ENCODE results near the gene RALGAPB.

The RALGAPB gene

DNA sequence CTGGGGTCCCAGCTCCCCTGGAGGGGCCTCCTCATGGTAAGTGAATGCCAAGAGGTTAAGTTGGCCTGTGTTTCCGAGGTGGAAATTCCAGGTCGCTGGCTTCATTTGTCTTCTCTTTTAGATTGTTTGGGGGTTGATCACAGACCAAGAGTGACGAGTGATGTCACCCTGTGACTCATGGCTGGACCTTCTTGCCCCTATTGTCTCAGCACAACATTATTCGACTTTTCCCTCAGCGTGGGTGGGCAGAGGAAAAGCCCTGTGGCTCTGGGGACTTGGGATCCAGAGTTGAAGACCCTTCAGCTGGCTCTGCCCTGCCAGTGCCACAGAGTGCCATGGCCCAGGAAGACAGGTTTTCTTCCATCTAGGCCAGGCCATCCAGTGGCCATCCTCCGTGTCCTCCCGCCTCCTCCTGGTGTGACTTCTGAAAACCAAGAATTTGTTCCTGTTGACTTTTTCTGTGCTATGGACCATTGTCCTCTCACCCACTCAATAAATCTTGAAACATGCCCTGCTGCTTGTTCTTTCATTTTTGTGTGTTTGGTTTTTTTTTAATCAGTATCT, 22.1 kb upstream of the RALGAPB start:
- no peaks in the 10 kb centered on the region for H3K9me3 ChIP-seq (ENCODE audit: insufficient read depth, low read length, severe bottlenecking)
- no peak overlapping the region for H2AFZ ChIP-seq (ENCODE audit: low read depth, low read length)
- ATAC-seq (ENCODE audit: insufficient read depth, low read depth) (no peak), DNase-seq (no peak)
- peaks cover 27% of the 10 kb centered on the region for H3K4me1 ChIP-seq (ENCODE audit: insufficient read depth, low read length)
- H3K36me3 ChIP-seq (ENCODE audit: insufficient read depth, low read length), result peaks cover 20% of the 10 kb centered on the region
- H3K4me2 ChIP-seq (ENCODE audit: insufficient read depth, low read length), result no peak overlapping the region
- TF ChIP-seq, protein P1, sequence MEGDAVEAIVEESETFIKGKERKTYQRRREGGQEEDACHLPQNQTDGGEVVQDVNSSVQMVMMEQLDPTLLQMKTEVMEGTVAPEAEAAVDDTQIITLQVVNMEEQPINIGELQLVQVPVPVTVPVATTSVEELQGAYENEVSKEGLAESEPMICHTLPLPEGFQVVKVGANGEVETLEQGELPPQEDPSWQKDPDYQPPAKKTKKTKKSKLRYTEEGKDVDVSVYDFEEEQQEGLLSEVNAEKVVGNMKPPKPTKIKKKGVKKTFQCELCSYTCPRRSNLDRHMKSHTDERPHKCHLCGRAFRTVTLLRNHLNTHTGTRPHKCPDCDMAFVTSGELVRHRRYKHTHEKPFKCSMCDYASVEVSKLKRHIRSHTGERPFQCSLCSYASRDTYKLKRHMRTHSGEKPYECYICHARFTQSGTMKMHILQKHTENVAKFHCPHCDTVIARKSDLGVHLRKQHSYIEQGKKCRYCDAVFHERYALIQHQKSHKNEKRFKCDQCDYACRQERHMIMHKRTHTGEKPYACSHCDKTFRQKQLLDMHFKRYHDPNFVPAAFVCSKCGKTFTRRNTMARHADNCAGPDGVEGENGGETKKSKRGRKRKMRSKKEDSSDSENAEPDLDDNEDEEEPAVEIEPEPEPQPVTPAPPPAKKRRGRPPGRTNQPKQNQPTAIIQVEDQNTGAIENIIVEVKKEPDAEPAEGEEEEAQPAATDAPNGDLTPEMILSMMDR (IDR thresholded peaks at IDR 0.05; ENCODE audit: borderline replicate concordance, extremely low read depth, low read length, poor library complexity, severe bottlenecking), result no peak
- TF ChIP-seq EZH2 (IDR thresholded peaks at IDR 0.05; ENCODE audit: borderline replicate concordance, low read depth, low read length, severe bottlenecking), result no peak
- no peaks in the 10 kb centered on the region for H4K20me1 ChIP-seq (ENCODE audit: insufficient read depth, low read length)
- no peak overlapping the region for H3K9ac ChIP-seq (ENCODE audit: low read depth, low read length)
- H3K79me2 ChIP-seq (ENCODE audit: insufficient read depth, low read length), result peaks cover 20% of the 10 kb centered on the region
- H3K4me3 ChIP-seq (ENCODE audit: low read depth in 1 of 2, low read length in 2 of 2), result no peak overlapping the region
- H3K27me3 ChIP-seq (ENCODE audit: insufficient read depth, low read length, poor library complexity), result no peaks in the 10 kb centered on the region
- H3K27ac ChIP-seq (ENCODE audit: low read length), result no peak overlapping the region

DNA sequence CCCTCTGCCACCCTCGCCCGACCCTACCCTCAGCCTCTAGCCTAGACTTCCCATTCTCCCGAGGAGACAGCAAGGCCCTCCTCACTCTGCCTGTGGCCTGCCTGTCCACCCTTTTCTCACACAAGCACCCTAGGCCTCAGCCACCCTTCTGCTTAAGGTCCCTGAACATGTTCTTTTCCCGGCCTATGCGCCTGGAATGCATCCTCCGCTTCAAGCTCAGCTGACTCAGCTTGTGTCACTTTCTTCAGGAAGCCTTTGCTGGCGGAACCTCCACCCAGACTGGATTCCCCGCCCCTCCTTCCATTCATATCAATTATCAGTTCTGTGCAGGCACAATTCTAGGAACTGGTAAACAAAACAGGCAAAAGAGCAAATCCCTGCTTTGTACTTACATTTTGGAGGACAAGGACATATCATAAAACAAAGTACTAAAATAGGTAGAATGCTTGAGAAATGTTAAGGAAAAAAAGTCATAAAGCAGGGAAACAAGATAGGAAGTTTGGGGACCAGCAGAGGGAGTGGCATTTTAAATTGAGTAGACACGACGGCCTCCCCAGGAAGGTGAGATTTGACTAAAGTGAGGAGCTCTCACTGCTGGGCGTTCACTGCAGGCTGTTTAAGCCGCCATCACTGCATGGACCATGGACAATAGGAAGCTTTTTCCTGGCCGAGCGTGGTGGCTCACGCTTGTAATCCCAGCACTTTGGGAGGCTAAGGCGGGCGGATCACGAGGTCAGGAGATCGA, 19.6 kb upstream of the RALGAPB start:
- no peak for TF ChIP-seq EZH2 (IDR thresholded peaks at IDR 0.05; ENCODE audit: borderline replicate concordance, low read depth, low read length, severe bottlenecking)
- TF ChIP-seq, protein P1 (IDR thresholded peaks at IDR 0.05; ENCODE audit: borderline replicate concordance, extremely low read depth, low read length, poor library complexity, severe bottlenecking), result no peak
- Histone ChIP-seq H3K27ac (ENCODE audit: low read length) (no peak overlapping the region), H3K4me2 (ENCODE audit: insufficient read depth, low read length) (no peak overlapping the region), H3K79me2 (ENCODE audit: insufficient read depth, low read length) (0 out of 2 replicates have a peak, but pooled peaks cover 5% of the 10 kb centered on the region), H4K20me1 (ENCODE audit: insufficient read depth, low read length) (no peaks in the 10 kb centered on the region), H3K36me3 (ENCODE audit: insufficient read depth, low read length) (peaks cover 20% of the 10 kb centered on the region), H3K4me1 (ENCODE audit: insufficient read depth, low read length) (peaks cover 8% of the 10 kb centered on the region), H3K9me3 (ENCODE audit: insufficient read depth, low read length, severe bottlenecking) (no peaks in the 10 kb centered on the region), H3K9ac (ENCODE audit: low read depth, low read length) (no peak overlapping the region), H3K4me3 (ENCODE audit: low read depth in 1 of 2, low read length in 2 of 2) (no peak overlapping the region), H3K27me3 (ENCODE audit: insufficient read depth, low read length, poor library complexity) (peaks cover 8% of the 10 kb centered on the region), H2AFZ (ENCODE audit: low read depth, low read length) (no peak overlapping the region)
- no peak for DNase-seq
- no peak for ATAC-seq (ENCODE audit: insufficient read depth, low read depth)

DNA sequence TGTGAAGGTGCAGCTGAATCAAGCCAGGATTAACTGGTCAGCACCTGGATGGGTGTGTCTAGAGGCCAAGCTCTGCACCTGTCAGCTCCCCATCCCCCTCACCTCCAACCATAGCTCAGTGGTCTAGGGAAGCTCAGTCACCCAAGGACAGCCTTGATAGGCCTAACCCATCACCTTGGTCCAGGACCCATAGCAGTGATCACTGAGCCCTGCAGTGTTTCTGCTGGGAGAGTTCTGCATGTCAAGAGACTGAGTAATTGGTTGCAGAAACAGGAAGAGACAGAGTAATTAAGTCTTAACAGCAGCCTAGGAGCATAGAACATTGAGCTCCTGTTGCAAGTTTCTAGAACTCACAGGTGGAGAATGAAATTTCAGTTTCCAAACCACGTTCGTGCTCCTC, 18.7 kb upstream of the RALGAPB start:
- no peak overlapping the region for H3K4me3 ChIP-seq (ENCODE audit: low read depth in 1 of 2, low read length in 2 of 2)
- H2AFZ ChIP-seq (ENCODE audit: low read depth, low read length), result no peak overlapping the region
- peaks cover 8% of the 10 kb centered on the region for H3K27me3 ChIP-seq (ENCODE audit: insufficient read depth, low read length, poor library complexity)
- no peaks in the 10 kb centered on the region for H3K4me1 ChIP-seq (ENCODE audit: insufficient read depth, low read length)
- no peak overlapping the region for H3K4me2 ChIP-seq (ENCODE audit: insufficient read depth, low read length)
- peaks cover 12% of the 10 kb centered on the region for H3K36me3 ChIP-seq (ENCODE audit: insufficient read depth, low read length)
- TF ChIP-seq, protein P1 (IDR thresholded peaks at IDR 0.05; ENCODE audit: borderline replicate concordance, extremely low read depth, low read length, poor library complexity, severe bottlenecking), result no peak
- no peak for TF ChIP-seq EZH2 (IDR thresholded peaks at IDR 0.05; ENCODE audit: borderline replicate concordance, low read depth, low read length, severe bottlenecking)
- H4K20me1 ChIP-seq (ENCODE audit: insufficient read depth, low read length), result no peaks in the 10 kb centered on the region
- H3K27ac ChIP-seq (ENCODE audit: low read length), result no peak overlapping the region
- H3K9ac ChIP-seq (ENCODE audit: low read depth, low read length), result no peak overlapping the region
- no peak for DNase-seq
- no peak for ATAC-seq (ENCODE audit: insufficient read depth, low read depth)
- H3K9me3 ChIP-seq (ENCODE audit: insufficient read depth, low read length, severe bottlenecking), result no peaks in the 10 kb centered on the region
- no peaks in the 10 kb centered on the region for H3K79me2 ChIP-seq (ENCODE audit: insufficient read depth, low read length)

All from DND-41 (cell line).